Endothelial cell of umbilical vein (primary cell): ENCODE measurements around the gene RIPK3. TPM values are rescaled to one million over a fixed set of nuclear protein-coding genes. Genes with fewer than 3 reads are reported as not detected.

Experiments
- BruUV-seq: library from RNA; stranded (reverse); fragments of 400-500 nt; replicated peaks from 2 replicates; lab custom pipeline; 2021; lab: Mats Ljungman, UMichigan
- CTCF ChIA-PET: fragments of 300-600, 350-600 bp; sonication (Branson Sonifier 250); formaldehyde crosslinking; loops from one replicate; lab custom pipeline; 2021; ENCODE audit warnings: antibody characterized with exemption, inconsistent platforms; lab: Charles Lee
- POLR2A ChIA-PET: fragments of 300-600, 350-600 bp; sonication (Branson Sonifier 250); formaldehyde crosslinking; loops from one replicate; lab custom pipeline; 2021; ENCODE audit warnings: antibody characterized with exemption, inconsistent platforms; lab: Charles Lee
- DNase-seq: peaks from one replicate; pipeline ENCODE4 v3.0.0-alpha.2; 2011; ENCODE audit warnings: low read depth, low spot score
- FAIRE-seq: peaks from 2 replicates; lab custom pipeline; 2011; peaks lifted over from hg19 to GRCh38; lab: Jason Lieb, UNC
- H2AFZ ChIP-seq: 2 replicates; pipeline ENCODE4 v1.6.0; 2012; ENCODE audit warnings: low read depth, low read length, control low read depth, inconsistent platforms
- H3K27ac ChIP-seq: 2 replicates; pipeline ENCODE4 v1.5.1; 2011; ENCODE audit warnings: low read depth, mild to moderate bottlenecking, control low read depth, low read length, moderate library complexity; ENCODE audit not compliant: insufficient read depth
- H3K27me3 ChIP-seq, 2 experiments: 2 replicates each; pipeline versions ENCODE4 v1.6.0 to v1.6.1; 2011; ENCODE audit warnings: low read length in 2 of 2, mixed read lengths in 1 of 2; ENCODE audit not compliant: control insufficient read depth in 2 of 2, insufficient read depth in 2 of 2
- H3K36me3 ChIP-seq, 2 experiments: 2 replicates in 1 of 2; 3 replicates in 1 of 2; pipeline ENCODE4 v1.5.1; 2011; ENCODE audit warnings: low read length in 2 of 2, mild to moderate bottlenecking in 1 of 2, moderate library complexity in 1 of 2; ENCODE audit not compliant: control insufficient read depth in 2 of 2, insufficient read depth in 2 of 2; ENCODE audit errors: extremely low read depth in 1 of 2
- H3K4me1 ChIP-seq: 3 replicates; pipeline ENCODE4 v1.5.1; 2011; ENCODE audit warnings: mild to moderate bottlenecking, low read length; ENCODE audit not compliant: control insufficient read depth, insufficient read depth; ENCODE audit errors: extremely low read depth
- H3K4me2 ChIP-seq: 2 replicates; pipeline ENCODE4 v1.6.1; 2011; ENCODE audit warnings: low read length, control low read depth, mixed read lengths; ENCODE audit not compliant: insufficient read depth
- H3K4me3 ChIP-seq, 3 experiments: fragments of 200-600 bp in 1 of 3; sonication (generic), shearing (Covaris generic) in 1 of 3; replicated peaks in 1 of 3; 2 replicates each; pipeline ENCODE4 v1.5.1; 2011 to 2016; ENCODE audit warnings: control low read depth in 3 of 3, low read length in 3 of 3, mild to moderate bottlenecking in 2 of 3, inconsistent platforms in 1 of 3, low read depth in 1 of 3, moderate library complexity in 1 of 3; ENCODE audit not compliant: insufficient read depth in 1 of 3
- H3K79me2 ChIP-seq: 2 replicates; pipeline ENCODE4 v1.6.0; 2012; ENCODE audit warnings: low read length, inconsistent platforms; ENCODE audit not compliant: control insufficient read depth, insufficient read depth
- H3K9ac ChIP-seq: replicated peaks from 2 replicates; pipeline ENCODE3; 2011; ENCODE audit warnings: low read length, control low read depth; ENCODE audit not compliant: insufficient read depth; ENCODE audit errors: extremely low read depth
- H3K9me1 ChIP-seq: replicated peaks from 3 replicates; pipeline ENCODE4 v1.6.0; 2011; ENCODE audit warnings: mild to moderate bottlenecking, low read length; ENCODE audit not compliant: control insufficient read depth, insufficient read depth; ENCODE audit errors: extremely low read depth
- H3K9me3 ChIP-seq: replicated peaks from 2 replicates; pipeline ENCODE4 v1.5.1; 2012; ENCODE audit warnings: low read length, inconsistent platforms; ENCODE audit not compliant: control insufficient read depth, insufficient read depth
- H4K20me1 ChIP-seq: replicated peaks from 2 replicates; pipeline ENCODE3; 2011; ENCODE audit warnings: mild to moderate bottlenecking, low read length; ENCODE audit not compliant: control insufficient read depth, insufficient read depth; ENCODE audit errors: extremely low read depth
- CTCF ChIP-seq, 2 donors: IDR thresholded peaks; 1 replicate in 1 of 2; 2 replicates in 1 of 2; pipeline ENCODE4 v1.5.1; 2011; ENCODE audit warnings: low read length in 2 of 2, mild to moderate bottlenecking in 2 of 2, moderate library complexity in 2 of 2, control low read depth in 1 of 2, inconsistent platforms in 1 of 2, low read depth in 1 of 2; ENCODE audit not compliant: insufficient read depth in 1 of 2; ENCODE audit errors: extremely low read depth in 1 of 2
- GATA2 ChIP-seq: IDR thresholded peaks from 2 replicates; pipeline ENCODE4 v1.7.0; 2011; ENCODE audit warnings: low read depth, mild to moderate bottlenecking, moderate library complexity, mixed read lengths, low read length; ENCODE audit not compliant: insufficient read length, insufficient read depth
- POLR2A ChIP-seq: IDR thresholded peaks from 2 replicates; pipeline ENCODE4 v1.6.1; 2012; ENCODE audit warnings: low read depth, mild to moderate bottlenecking, control low read depth, low read length
- dilution Hi-C: fragments of 300-500 bp; cut with MboI; formaldehyde crosslinking; loops from one replicate; pipeline ENCODE4 v1.15.0; 2019; ENCODE audit warnings: low sequenced_read_pairs; ENCODE audit not compliant: extremely low pct_ligation_motif_present
- intact Hi-C: fragments of 100-400 bp; cut with micrococcal nuclease; formaldehyde crosslinking; loops from one replicate; pipeline ENCODE4 v1.10.0; 2022
- polyA plus RNA-seq, 4 experiments: library from polyadenylated mRNA; depleted of rRNA in 3 of 4; stranded (reverse) in 3 of 4; unstranded in 1 of 4; fragments of >200 nt; gene quantifications; 2 replicates each; pipeline versions ENCODE4 v1.2.1 to v1.2.3, GENCODE V29; 2011 to 2012; ENCODE audit warnings: missing spikeins in 1 of 4
- total RNA-seq: library from RNA; stranded (reverse); gene quantifications from 2 replicates; pipeline ENCODE4 v1.2.3, GENCODE V29; 2021

Gene RIPK3
- total and polyA plus RNA-seq, 2 donors (not counting 3 experiments of a cell fraction or from before 2014, with no cell fraction given), result 3.1 to 5.1 TPM

- Histone ChIP-seq H3K36me3 (peaks cover 0 to 2% of the 10 kb centered on the region in 2 experiments), H3K27me3 (peaks cover 0 to 2% of the 10 kb centered on the region in 2 experiments), H3K9me1 (no peaks in the 10 kb centered on the region), H3K9ac (peak overlapping the region; percentile 88), H4K20me1 (no peaks in the 10 kb centered on the region), H3K4me2 (peak overlapping the region; percentile 84), H2AFZ (peak overlapping the region; percentile 76), H3K4me1 (peaks cover 27% of the 10 kb centered on the region), H3K27ac (peak overlapping the region; percentile 90), H3K9me3 (no peaks in the 10 kb centered on the region), H3K4me3 (peak overlapping the region; percentile 24 to 54 (median 31)), H3K79me2 (peaks cover 10% of the 10 kb centered on the region)
- intact Hi-C loops, result loop anchor here (1.0 to 5.0 kb wide), 5 partner anchors 25 to 220 kb away; partner anchors contain the start of genes PSME2, RNF31 and TINF2
- BruUV-seq, result no TSS peak
- dilution Hi-C loops, result no loop called here
- peak; percentile 87 for DNase-seq
- FAIRE-seq, result no peak
- POLR2A ChIA-PET, result interaction anchor here (1.0 to 2.2 kb wide), 6 partner anchors 33 to 70 kb away, joined by 3 to 36 read pairs (median 6); partner anchors contain the start of genes CBLN3 and KHNYN
- TF ChIP-seq POLR2A (peak; percentile 32), CTCF (IDR thresholded peaks at IDR 0.05; ENCODE audit: extremely low read depth in 1 of 2, insufficient read depth in 1 of 2, low read depth in 1 of 2, low read length in 2 of 2) (no peak), GATA2 (no peak)
- CTCF ChIA-PET, result interaction anchor here (0.9 to 2.3 kb wide), 29 partner anchors 9 to 125 kb away, joined by 3 to 254 read pairs (median 10); partner anchors contain the start of genes ADCY4, CBLN3, CIDEB and KHNYN
Measured at GRCh38 chr14:24366721-24367513, 27.1 kb upstream of the RIPK3 start.
